HG03196 (cell line): ENCODE results near the gene SSBP2.
"Not testable (repeated sequence)": the region's sequence is repeated elsewhere in the genome, so short reads cannot be mapped to it uniquely, and the experiment has no call there.

Source experiments
- ATAC-seq: cut with Tn5 transposase; IDR thresholded peaks from one replicate; pipeline ENCODE4 v1.9.1; 2021; ENCODE audit not compliant: unreplicated experiment

SSBP2 gene

DNA sequence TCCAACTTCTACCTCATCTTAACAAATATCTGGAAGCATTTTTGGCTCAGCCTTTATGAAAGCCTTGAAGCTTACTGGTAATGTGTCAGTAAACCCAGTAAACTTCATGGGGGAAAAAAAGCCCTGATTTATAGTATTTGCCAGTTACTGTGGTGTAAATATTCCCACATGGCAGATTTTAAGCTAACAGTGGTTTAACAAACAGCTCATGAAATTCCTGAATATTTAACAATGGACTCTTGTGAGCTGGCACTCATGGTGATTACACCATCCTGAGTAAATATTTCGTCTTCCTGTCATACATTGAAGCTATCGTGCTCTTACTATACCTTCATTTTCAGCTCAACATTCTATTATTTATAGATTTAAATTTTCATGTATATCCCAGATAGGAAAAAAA is 300.0 kb downstream of the SSBP2 start:
- no peak for ATAC-seq

DNA sequence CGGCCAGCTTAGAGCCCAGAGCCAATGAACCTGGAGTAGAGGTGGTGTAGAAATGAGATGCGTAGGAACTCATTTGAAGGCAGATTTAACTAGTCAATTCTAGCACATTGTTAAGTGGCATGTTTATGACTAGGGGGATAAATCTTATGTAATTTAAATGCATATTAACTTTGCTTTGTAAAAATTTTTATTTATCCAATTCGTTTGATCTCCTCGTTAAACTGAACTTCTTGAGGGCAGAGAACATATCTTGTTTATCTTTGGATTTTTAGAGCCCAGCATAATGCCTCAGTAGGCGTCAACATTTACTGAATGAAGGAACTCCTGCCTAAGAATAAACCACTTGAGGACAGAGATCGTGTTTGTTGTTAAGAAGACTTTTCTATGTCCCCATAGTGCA is 315.9 kb downstream of the SSBP2 start:
- no peak for ATAC-seq

DNA sequence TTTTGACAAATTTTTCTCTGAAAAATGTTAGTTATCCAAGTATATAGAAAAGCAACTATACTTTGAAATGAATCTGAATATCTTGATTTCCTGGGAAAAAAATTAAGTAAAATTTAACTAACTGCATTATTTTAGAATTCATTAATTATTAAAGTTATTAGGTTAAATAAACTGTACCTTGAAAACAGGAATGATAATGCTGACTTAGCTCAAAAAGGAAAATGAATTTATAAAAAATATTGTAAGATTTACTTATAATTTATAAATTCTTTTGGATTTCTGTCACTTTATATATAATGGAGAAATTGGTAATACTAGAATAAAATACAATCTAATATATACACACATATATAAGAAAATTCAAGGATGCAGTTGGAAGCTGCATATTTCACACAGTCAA is 320.9 kb downstream of the SSBP2 start:
- ATAC-seq, result no peak

DNA sequence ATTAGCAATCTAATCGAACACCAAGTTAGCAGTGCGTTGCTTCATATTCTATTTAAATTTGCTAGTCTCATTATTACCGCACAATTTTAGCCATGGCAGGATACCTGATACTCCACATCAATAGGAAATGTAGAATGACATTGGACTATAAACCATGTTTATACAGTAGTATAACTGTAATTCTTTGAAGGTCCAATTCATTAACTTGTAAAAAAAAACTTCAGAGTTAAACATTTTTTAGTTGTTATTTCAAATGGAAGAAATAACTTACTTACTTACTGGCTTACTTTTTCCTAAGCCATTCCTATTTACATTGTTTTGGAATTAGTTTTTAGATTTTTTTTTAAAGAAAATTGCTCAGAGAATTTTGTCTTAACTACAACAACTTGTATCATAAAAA is 321.5 kb downstream of the SSBP2 start:
- ATAC-seq, result no peak

DNA sequence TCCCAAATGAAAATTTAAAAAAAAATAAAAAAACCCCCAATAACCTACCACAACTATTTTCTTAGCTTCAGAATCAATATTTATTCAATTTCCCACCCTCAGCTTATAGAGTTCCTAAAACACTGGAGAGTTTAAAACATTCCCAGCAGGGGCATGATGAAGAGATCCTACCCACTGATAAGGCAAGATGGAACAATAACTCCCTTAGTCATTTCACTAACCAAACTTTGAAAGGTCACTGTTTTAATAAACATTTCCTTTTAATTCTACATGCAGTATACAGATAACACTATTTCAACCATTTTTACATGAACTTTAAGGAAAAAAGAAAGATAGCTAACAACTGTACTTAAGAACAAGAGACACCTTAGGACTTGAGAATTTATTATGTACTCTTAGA is 322.0 kb downstream of the SSBP2 start:
- no peak for ATAC-seq

DNA sequence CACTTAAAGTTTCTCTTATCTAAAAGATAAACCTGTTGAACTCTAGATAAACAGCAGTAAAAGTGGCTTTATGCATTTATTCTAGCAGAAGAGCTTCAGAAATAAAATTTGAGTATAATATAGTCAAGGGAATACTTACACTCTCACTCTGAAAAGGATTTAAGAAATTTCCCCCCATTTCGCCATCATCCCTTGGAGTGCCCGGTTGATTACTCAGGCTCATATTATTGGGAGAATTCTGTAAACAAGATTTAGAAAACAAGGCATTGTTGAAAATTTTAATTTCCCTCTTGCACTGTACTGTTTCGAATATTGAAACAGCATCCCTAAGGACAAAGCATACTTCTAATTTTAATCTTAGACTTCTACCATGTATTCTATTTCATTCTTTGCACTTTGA is 322.5 kb downstream of the SSBP2 start:
- ATAC-seq, result no peak

DNA sequence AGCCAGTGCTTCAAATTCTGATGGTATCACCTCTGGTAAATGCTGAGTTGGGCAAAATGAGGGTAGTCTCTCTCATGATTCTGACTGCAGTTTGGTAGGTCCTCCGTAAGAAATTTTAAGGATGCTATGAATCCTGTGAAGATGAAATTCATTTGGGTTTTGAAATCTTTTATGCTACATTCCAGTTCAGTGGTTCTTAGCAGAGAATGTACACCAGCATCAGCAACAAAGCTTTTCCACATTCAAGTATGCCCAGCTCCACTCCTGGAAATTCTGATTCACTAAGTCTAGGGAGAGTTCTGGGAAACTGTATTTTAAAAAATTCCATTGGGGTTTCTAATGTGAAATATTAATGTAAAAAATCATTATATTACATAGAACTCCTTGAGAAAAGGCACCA is 323.3 kb downstream of the SSBP2 start:
- ATAC-seq, result no peak

DNA sequence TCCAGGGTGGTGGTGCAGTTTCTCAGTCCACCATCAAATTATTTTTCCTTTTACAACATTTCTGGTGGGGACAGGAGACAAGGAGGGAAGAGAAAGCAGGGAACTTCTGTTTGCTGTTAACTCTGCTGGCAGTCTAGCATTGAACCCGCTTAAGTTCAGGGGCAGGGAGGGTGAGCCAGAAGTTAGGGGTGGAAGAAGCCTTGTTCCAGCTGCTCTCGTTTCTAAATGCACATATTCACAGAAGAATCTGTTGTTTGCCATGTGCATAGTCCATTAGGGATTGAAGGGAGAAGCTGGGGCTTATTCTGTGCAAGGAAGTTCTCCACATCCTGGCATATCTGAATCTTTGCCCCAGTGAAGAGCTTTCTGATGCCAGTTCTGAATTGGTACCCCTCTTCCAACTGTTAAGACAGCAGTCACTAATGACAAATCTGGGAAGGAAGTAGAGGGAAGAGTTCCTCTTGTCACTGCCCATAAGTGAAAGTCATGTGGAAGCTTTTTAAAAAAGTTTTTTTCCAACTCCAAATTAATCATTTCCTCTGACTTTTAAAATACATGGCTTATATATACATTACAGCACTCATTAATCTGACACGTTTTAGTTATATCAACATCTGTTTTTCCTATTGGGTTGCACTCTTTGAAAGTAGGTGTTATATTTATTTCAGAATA is 324.4 kb downstream of the SSBP2 start:
- no peak for ATAC-seq

DNA sequence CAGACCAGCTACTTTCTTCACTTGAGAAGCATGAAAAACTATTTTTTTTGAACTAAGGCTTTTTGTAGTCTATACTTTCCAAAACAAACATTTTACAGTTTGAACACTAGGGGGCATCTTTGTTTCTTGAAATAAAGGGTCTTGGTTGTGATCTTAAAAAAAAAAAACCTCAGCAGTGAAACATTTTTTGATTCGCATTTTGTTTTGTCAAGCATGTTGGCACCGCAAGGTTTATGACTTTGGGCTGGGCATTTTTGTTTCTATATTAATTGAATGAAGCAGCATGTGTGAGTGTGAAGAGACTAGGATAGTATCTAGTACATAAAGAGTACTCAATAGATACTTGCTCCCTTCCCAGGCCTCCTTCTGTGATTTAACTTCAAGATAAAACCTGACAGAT is 325.3 kb downstream of the SSBP2 start:
- ATAC-seq, result no peak

DNA sequence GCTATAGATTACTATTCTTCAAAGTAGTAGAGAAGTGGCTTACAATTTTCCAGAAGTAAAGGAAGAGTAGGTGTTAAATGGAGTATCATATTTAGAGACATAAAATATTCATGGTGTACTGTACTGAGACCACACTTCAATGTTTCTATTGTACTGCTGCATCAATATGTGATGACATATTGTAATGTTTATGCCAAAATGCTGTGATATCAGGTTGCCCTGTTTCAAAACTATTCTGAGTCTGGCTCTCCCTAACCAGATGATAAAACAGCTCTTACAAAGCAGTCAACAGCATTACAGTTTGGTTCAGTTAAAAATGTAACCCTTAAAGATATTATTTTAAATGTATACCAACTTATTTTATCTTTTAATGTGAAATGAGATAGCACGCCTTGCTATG is 326.2 kb downstream of the SSBP2 start:
- ATAC-seq, result no peak

DNA sequence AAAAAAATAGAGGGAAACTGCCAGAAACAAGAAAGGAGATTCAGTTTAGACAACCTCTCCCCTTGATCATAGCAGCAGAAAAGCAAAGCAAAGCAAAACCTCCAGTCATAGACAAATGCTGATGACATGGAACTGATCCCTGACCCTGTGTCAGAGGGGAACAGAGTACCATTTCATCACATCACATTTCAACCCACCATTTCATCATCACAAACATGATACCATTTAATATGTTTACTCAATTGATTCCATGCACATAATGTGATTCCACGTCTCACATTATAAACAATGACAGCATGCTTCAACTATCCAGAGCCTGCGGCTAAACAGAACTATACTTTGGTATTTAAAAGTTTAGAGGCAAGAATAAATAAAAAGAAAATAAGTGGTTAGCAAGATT is 328.2 kb downstream of the SSBP2 start:
- no peak for ATAC-seq

DNA sequence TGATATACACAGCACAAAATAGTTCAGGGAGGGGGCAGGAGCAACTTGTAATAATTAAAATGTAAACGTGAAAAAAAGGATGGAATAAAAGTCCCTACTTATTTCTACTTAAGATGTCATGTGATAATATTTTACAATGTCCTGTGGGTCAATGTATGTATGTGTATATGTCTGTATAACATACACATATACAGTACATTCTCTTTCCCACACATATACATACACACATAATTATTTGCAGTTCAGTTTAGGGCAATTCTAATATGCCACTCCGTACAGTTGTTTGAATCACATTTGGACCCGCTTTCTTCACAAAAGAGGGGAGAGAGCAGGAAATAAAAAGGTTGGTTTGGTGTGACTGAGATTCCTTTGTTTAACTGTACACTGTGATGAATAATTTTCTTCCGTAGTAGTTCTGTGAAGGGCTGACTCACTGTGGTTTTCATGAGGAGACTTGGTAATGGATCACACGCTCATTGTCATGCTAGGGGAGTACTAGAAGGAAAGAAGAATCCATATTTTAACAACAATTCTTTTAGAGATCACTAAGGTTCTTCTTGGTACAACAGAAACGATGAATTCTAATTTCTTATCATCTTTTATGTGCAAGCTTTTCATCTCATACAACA is 330.7 kb downstream of the SSBP2 start:
- no peak for ATAC-seq

DNA sequence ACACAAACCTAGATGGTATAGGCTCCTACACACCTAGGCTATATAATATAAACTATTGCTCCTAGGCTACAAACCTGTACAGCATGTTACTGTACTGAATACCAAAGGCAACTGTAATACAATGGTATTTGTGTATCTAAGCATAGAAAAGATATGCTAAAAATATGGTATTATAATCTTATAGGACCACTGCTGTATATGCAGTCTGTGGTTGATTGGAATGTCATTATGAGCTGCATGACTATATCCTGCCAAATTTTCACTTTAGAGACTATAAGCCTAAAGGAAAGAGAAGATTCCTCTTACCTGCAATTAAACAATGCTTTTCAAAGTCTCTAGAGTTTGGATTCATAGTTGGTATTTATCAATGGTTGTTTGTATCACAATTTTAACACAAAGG is 332.3 kb downstream of the SSBP2 start:
- ATAC-seq, result no peak

DNA sequence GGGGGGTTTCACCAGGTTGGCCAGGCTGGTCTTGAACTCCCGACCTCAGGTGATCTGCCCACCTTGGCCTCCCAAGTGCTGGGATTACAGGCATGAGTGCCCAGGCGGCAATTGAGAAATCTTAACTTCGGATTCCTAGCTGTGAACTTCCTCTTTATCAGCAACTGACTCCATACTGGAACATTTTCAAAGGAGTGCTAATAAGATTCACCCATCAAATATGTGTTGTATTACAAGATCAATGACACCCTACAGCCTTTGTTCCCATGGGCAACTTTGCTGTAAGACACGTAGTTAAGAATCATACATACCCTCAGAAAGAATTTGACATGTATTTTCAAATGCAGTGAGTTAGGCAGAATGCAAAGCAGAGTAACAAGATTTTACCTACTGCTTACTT is 333.8 kb downstream of the SSBP2 start:
- no peak for ATAC-seq

DNA sequence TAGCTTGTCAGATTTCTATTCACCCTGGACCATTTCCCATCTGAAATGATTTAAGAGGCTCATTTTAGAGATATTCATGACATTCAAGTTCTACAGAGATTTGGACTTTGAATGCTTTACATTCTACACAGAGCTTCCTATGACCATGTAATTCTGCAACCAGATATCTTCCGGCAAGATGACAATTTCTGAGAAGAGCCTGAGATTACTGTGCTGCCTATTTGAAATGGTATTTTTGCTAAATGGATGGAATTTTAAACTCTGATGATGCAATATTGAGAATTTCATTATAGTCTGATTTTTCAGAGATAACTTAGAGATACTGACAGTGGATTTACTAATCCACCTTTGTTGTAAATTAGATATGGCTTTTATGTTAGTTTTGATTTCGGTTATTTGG is 341.0 kb downstream of the SSBP2 start:
- no peak for ATAC-seq

DNA sequence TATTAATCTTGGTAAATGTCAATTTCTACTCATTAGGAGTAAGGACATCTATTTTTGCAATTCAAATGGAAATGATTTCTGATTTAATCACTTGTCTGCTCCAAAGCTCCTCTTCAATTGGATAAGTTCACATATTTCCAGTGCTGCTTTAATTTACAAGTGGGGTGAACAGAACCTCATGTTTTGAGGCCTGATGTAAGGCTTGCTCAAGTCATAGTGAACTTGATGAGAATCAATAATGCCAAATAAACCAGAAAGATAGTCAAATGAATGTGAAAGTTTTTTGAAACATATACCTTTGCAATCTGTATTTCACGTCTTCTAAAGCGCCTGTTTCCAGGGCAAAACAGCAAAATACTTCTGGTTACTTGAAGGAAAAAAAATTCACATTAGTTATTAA is 341.5 kb downstream of the SSBP2 start:
- no peak for ATAC-seq

DNA sequence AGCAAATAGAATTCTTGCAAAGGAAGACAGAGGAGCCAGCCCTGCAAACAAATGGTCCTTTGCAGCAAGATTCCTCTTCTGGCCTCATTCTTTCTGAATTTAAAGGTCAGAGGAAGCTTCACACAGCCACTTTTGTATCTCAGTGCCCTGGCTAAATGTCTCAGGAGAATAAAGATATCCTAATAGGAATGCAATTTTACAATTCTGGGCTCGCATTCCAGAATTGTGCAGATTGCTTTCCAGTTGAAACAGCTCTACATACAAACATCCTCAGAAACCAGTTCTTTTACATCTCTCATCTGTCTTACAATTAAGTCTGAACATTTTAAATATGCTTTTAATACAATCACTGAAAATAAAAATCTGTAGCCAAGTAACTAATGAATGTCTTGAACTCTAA is 342.4 kb downstream of the SSBP2 start:
- no peak for ATAC-seq

DNA sequence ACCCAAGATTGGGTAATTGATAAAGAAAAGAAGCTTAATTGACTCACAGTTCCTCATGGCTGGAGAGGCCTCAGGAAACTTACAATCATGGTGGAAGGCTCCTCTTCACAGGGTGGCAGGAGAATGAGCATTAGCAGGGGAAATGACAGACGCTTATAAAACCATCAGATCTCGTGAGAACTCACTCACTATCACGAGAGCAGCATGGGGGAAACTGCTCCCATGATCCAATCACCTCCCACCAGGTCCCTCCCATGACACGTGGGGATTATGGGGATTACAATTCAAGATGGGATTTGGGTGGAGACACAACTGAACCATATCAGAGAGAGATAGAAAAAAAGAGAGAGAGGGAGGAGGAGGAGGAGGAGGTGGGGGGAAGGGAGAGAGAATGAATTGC is 343.1 kb downstream of the SSBP2 start:
- not testable (repeated sequence) for ATAC-seq

DNA sequence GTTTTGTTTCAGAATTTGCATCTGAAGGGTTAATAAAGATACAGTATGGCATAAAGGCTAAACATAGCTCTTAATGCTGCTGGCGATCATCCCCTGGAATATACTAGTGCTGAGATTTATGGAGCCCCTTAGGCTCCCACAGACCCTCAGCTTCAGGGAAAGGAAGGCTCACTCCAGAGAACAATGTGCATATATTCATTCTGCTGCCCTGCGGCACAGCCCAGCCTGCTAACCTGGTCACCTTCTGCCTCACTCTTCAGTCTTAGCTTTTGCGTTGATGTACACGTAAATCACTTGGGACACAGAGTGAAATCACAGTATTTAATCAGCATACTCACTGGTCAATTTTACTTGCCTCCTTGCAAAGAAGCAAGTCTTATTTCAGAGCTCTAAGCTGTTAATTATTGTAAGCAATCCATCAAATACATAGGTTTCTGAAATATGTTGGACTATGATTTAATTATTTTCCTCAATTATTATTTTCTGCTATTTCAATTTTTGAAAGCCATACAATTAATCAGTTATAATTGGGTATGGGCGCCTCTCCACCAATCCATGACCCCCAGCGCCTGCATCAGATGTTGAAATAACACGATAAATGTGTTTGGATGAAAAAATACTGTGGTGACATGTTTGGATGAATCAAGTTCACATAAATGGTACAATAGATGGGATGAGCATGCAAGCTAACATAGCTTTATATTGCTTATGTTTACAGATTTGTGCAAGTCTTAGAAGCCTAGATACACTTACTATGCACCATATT is 345.6 kb downstream of the SSBP2 start:
- no peak for ATAC-seq

DNA sequence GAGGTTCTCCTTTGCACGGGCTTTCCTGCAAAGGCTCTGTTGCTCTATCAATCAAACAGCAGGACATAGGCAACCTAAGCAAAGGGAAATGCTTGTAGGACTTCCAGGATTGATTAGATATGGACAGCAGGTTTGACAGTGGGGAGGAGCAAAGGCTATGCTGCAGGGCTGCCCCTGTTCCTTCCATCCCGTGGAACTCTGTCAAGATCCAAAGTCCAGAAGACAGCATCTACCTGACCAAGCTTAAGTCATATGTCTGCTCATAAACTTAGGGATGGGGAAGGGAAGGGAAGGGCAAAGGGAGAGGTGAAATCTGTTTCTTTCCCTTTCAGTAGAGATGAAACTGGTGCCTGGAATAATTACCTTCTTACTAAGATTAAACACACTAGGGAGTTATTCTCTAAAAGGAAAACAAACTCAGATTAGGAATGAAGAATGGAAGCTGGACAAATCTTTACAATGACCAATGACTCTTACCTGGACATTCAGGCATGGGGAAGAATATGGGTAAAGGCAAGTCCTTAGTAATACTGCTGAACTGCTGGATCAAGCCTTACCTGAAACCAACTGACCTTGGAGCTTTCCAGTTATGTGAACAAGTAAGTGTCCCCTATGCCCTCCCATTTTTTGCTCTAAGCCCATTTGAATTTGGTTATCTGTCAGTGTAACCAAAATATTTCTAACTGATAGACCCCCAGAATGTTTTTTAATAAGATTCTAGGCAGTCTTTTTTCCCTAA is 348.5 kb downstream of the SSBP2 start:
- ATAC-seq, result no peak

DNA sequence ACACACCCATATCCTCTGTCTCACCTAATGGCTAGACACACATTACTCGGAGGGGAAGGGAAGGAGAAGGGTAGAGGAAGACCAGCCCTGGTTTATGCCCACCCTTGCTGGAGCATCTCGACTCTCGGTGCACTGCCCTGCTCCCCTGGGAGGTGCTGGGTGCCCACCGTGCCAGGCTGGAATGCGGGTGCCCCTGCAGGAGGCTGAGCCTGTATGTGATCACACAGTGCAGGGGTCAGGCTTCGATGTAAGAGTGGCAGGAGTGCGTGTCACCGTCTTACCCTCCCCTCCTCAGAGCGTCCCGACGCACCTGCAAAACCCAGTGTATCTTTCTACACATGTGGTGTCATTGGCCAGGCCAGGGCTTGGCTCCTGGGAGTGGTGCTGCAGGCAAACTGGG is 349.6 kb downstream of the SSBP2 start:
- ATAC-seq, result no peak

DNA sequence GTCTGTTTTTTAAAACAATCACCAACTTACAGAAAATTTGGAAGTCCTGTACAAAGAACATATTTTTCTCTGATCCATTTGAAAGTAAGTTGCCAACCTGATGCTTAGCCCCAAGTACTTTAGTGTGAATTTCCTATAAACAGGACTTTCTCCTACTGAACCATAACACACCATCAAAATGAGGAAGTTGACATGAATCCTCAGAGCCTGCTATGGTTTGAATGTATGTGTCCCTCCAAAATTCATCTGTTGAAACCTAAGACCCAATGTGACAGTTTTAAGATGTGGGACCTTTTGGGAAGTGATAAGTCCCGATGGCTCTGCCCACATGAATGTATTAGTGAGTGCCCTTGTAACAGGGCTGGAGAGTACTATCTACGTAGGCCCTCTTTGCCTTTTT is 350.5 kb downstream of the SSBP2 start:
- ATAC-seq, result no peak
